BJ (cell line): ENCODE data around the gene DAB2IP. TPM values are rescaled to one million over a fixed set of nuclear protein-coding genes. Genes with fewer than 3 reads are reported as not detected.

Experiments used
- CTCF ChIA-PET: fragments of 350-600 bp; formaldehyde crosslinking; extraction: SDS; loops from one replicate; lab custom pipeline; 2021; ENCODE audit warnings: antibody characterized with exemption, inconsistent platforms; lab: Yijun Ruan, JAX
- POLR2A ChIA-PET: fragments of 300-600 bp; sonication (Branson Sonifier 250); formaldehyde crosslinking; extraction: SDS; loops from one replicate; lab custom pipeline; 2021; ENCODE audit warnings: antibody characterized with exemption; lab: Charles Lee
- DNase-seq: peaks from one replicate; pipeline ENCODE4 v3.0.0-alpha.2; 2011; ENCODE audit warnings: low read depth
- H3K27me3 ChIP-seq: 2 replicates; pipeline ENCODE4 v1.6.0; 2011; ENCODE audit warnings: low read length; ENCODE audit not compliant: control insufficient read depth, insufficient read depth
- H3K36me3 ChIP-seq: 2 replicates; pipeline ENCODE4 v1.5.1; 2011; ENCODE audit warnings: low read length; ENCODE audit not compliant: control insufficient read depth, insufficient read depth
- H3K4me3 ChIP-seq: 2 replicates; pipeline ENCODE4 v1.5.1; 2011; ENCODE audit warnings: low read depth, mild to moderate bottlenecking, control low read depth, low read length
- polyA plus RNA-seq: library from polyadenylated mRNA; depleted of rRNA; stranded (reverse); fragments of >200 nt; gene quantifications from 2 replicates; pipeline ENCODE4 v1.2.3, GENCODE V29; 2011
- TF ChIP-seq, protein P1 (sequence below): IDR thresholded peaks from 2 replicates; pipeline ENCODE4 v1.5.1; 2011; ENCODE audit warnings: low read depth, mild to moderate bottlenecking, control low read depth, inconsistent platforms, low read length, moderate library complexity; ENCODE audit not compliant: insufficient read depth

The DAB2IP gene
- polyA plus RNA-seq, 1 experiment, result 38.1 TPM

DNA sequence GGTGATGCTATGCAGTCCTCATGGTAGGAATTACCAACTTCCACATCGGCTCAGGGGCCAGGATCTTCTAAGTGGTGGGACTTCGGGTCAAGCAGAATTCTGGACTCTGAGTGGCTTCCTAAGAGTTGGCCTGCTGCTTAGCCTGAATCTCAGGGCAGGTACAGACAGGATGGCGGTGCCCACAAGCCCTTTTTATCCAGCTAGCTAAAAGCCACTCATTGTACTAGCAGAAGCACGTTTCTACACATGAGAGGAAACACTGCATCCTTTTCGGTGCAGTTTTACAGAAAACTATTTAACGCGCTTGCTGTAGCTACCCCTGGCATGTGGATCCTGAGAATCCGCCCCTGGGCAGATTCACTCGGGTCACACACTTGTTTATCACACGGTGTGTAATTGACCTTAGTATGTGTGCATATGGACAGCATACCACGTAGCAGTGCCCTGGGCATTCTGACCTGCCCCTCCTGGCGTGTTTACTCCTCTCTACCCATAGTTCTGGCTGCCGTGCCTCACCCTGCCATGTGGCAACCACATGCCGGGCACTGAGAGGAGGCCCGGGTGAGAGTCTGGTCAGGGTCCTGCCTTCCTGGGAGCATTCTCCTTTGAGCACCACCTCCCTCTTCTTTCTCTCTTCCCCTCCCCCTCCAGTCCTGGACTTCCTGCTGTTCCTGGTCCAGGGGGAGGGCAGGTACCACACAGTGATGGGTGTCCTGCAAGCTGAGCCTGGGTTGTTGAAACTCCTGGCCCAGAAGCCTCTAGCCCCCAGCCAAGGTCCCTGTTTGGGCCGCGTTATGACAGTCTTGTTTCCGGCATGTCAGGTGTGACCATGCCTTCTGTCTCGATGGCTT is 65.9 kb downstream of the DAB2IP start:
- no peak overlapping the region for H3K4me3 ChIP-seq
- POLR2A ChIA-PET, result no interaction called here
- TF ChIP-seq, protein P1, sequence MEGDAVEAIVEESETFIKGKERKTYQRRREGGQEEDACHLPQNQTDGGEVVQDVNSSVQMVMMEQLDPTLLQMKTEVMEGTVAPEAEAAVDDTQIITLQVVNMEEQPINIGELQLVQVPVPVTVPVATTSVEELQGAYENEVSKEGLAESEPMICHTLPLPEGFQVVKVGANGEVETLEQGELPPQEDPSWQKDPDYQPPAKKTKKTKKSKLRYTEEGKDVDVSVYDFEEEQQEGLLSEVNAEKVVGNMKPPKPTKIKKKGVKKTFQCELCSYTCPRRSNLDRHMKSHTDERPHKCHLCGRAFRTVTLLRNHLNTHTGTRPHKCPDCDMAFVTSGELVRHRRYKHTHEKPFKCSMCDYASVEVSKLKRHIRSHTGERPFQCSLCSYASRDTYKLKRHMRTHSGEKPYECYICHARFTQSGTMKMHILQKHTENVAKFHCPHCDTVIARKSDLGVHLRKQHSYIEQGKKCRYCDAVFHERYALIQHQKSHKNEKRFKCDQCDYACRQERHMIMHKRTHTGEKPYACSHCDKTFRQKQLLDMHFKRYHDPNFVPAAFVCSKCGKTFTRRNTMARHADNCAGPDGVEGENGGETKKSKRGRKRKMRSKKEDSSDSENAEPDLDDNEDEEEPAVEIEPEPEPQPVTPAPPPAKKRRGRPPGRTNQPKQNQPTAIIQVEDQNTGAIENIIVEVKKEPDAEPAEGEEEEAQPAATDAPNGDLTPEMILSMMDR, result no peak
- H3K27me3 ChIP-seq, result no peaks in the 10 kb centered on the region
- CTCF ChIA-PET, result interaction anchor here (0.6 to 1.4 kb wide), 7 partner anchors 9 to 257 kb away, joined by 3 read pairs; no protein-coding TSS in a partner anchor
- H3K36me3 ChIP-seq, result no peaks in the 10 kb centered on the region; the same call in 1 of the 2 replicates
- DNase-seq, result no peak

DNA sequence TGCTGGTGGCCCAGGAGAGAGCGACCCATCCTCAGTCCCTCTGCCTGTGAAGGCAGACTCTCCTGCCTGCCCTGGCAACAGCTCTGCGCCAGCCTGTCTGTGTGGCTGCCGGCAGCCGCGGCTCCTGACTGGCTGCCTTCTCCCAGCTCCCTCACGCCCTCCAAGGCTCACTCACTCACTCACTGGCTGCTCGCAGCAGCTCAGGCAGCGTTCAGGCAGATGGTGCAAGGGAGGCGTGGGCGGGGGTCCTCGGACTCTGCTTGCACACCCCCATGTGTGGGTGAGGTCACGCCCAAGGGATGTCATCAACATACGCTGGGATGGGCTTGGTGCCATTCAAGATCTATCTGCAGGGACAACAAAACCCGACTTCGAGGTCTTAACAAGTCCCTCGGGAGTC is 66.7 kb downstream of the DAB2IP start:
- ChIA-PET POLR2A (no interaction called here), CTCF (interaction anchor here (1.0 to 1.4 kb wide), 4 partner anchors 17 to 172 kb away, joined by 3 read pairs; no protein-coding TSS in a partner anchor)
- DNase-seq, result no peak
- no peaks in the 10 kb centered on the region for H3K27me3 ChIP-seq
- H3K4me3 ChIP-seq, result no peak overlapping the region
- H3K36me3 ChIP-seq, result no peaks in the 10 kb centered on the region; the same call in 1 of the 2 replicates
- TF ChIP-seq, protein P1, result no peak

DNA sequence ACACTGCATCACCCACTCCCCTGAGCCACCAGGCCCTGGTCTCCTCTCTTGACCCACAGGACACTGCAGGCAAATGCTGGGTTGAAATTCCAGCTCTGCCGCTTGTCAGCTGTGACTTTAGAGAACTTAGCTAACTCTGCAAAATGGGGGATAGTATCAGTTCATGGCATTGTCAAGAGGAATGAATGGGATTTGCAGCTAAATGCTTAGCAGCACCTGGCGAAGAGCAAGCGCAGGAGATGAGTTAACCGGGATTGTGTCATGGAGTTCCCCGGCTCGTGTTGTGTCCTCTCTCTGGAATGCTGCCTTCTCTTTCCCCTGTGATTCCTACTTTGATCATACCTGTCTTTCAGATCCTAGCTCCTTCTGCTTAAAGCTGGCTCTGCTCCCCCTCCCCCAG is 67.1 kb downstream of the DAB2IP start:
- POLR2A ChIA-PET, result no interaction called here
- CTCF ChIA-PET, result interaction anchor here (1.0 to 1.4 kb wide), 3 partner anchors 17 to 173 kb away, joined by 3 read pairs; no protein-coding TSS in a partner anchor
- H3K4me3 ChIP-seq, result no peak overlapping the region
- no peak for DNase-seq
- H3K36me3 ChIP-seq, result no peaks in the 10 kb centered on the region; the same call in 1 of the 2 replicates
- TF ChIP-seq, protein P1, result no peak
- H3K27me3 ChIP-seq, result no peaks in the 10 kb centered on the region

DNA sequence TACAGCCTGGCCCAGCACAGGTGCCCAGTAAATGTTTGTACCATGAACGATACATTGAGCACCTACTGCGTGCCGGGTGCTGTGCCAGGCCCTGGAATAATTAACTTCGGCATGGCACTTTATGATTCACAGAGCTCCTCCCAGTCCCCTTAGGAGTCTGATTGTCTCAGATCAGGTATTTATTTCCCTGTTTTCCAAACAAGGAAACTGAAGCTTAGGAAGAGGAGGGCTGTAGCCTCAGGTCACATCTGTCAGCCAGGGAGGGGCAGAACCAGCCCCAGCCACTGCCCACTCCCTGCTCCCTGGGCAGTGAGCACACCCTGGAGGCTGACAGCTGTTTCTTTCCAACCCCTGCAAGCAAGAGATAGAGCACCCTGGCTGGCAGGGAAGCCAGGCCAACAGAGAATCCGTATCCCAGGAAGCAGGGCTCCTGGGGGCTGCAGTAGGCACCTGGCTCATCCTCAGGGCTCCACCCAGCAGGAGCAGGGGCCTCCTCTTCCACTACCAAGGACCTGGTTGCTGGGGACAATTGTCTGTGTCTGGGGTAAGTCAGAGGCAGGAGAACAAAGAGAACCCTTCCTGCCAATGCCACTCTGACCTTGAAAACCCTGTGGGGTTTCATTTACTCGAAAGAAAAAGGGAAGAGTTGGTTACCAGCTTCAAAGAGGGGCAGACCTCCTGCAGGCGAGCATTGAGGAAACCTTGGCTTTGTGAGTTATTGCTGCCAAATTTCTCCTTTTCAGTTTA is 69.0 kb downstream of the DAB2IP start:
- TF ChIP-seq, protein P1, result peak; percentile 12; the same call in 1 of the 2 replicates
- ChIA-PET CTCF (interaction anchor here (1.0 to 2.6 kb wide), 9 partner anchors 12 to 379 kb away, joined by 3 to 8 read pairs (median 3); no protein-coding TSS in a partner anchor), POLR2A (no interaction called here)
- no peak for DNase-seq
- Histone ChIP-seq H3K36me3 (no peaks in the 10 kb centered on the region), H3K27me3 (no peaks in the 10 kb centered on the region), H3K4me3 (no peak overlapping the region)

DNA sequence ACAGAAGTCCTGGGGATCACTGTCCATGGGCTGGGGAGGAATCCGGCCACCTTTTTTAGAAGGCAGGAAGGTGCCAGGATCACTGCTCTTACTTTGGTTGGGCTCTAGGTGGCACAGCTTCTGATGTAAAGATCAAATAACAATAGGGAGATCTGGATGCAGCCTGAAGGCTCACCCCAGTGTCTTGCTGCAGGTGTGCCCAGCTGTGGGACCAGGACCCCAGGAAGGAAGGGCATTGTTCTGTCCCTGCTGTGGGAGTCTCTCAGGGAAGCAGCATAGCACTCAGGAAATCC is 69.6 kb downstream of the DAB2IP start:
- DNase-seq, result no peak
- TF ChIP-seq, protein P1, result peak; percentile 34; the same call in 1 of the 2 replicates
- CTCF ChIA-PET, result interaction anchor here (1.0 to 2.6 kb wide), 10 partner anchors 15 to 378 kb away, joined by 3 to 8 read pairs (median 3); no protein-coding TSS in a partner anchor
- no peaks in the 10 kb centered on the region for H3K36me3 ChIP-seq
- POLR2A ChIA-PET, result no interaction called here
- H3K27me3 ChIP-seq, result no peaks in the 10 kb centered on the region
- H3K4me3 ChIP-seq, result no peak overlapping the region
